ENCODE results near the gene EXOC4.
A peak's percentile ranks its signal among the peaks of the same experiment; 100 is the strongest.

The EXOC4 gene

GRCh38 chr7:133683182-133683454 lies 430.2 kb downstream of the EXOC4 start:
- DNase-seq: no peak

GRCh38 chr7:133688483-133689239 lies 435.8 kb downstream of the EXOC4 start:
- intact Hi-C loops (cut with DNase I): no loop called here
- no peak for DNase-seq

More at GRCh38 chr7:133683182-133683454, 430.2 kb downstream of the EXOC4 start:
- intact Hi-C loops (cut with DNase I): no loop called here

- DNase-seq: no peak
- intact Hi-C loops (cut with DNase I): no loop called here
These were observed 437.9 kb downstream of the EXOC4 start for GRCh38 chr7:133690740-133691139.

GRCh38 chr7:133691727-133692610 lies 439.1 kb downstream of the EXOC4 start:
- intact Hi-C loops (cut with DNase I): no loop called here
- no peak for DNase-seq

- intact Hi-C loops (cut with DNase I): no loop called here
- no peak for DNase-seq
These were observed 440.4 kb downstream of the EXOC4 start for GRCh38 chr7:133693281-133693680.

GRCh38 chr7:133696056-133696455 lies 443.2 kb downstream of the EXOC4 start:
- DNase-seq: peak in 1 of 10 donors; percentile 31
- intact Hi-C loops (cut with DNase I): no loop called here

GRCh38 chr7:133697585-133697984 lies 444.7 kb downstream of the EXOC4 start:
- intact Hi-C loops (cut with DNase I): no loop called here
- DNase-seq: no peak

GRCh38 chr7:133698127-133698526 lies 445.2 kb downstream of the EXOC4 start:
- intact Hi-C loops (cut with DNase I): no loop called here
- peak in 2 of 10 donors; percentile 14 to 64 for DNase-seq

- DNase-seq: peak in 1 of 10 donors; percentile 14
- intact Hi-C loops (cut with DNase I): no loop called here
These were observed 446.5 kb downstream of the EXOC4 start for GRCh38 chr7:133699386-133699785.

GRCh38 chr7:133702078-133702477 lies 449.2 kb downstream of the EXOC4 start:
- peak in 1 of 10 donors; percentile 9 for DNase-seq
- intact Hi-C loops (cut with DNase I): no loop called here

GRCh38 chr7:133702960-133703359 lies 450.1 kb downstream of the EXOC4 start:
- intact Hi-C loops (cut with DNase I): no loop called here
- no peak for DNase-seq

- DNase-seq: no peak
- intact Hi-C loops (cut with DNase I): no loop called here
These were observed 450.7 kb downstream of the EXOC4 start for GRCh38 chr7:133703547-133703946.

- intact Hi-C loops (cut with DNase I): no loop called here
- no peak for DNase-seq
These were observed 451.6 kb downstream of the EXOC4 start for GRCh38 chr7:133704453-133704852.

GRCh38 chr7:133705596-133705995 lies 452.7 kb downstream of the EXOC4 start:
- intact Hi-C loops (cut with DNase I): no loop called here
- no peak for DNase-seq

- DNase-seq: no peak
- intact Hi-C loops (cut with DNase I): no loop called here
These were observed 453.1 kb downstream of the EXOC4 start for GRCh38 chr7:133706016-133706415.

- DNase-seq: no peak
- intact Hi-C loops (cut with DNase I): no loop called here
These were observed 456.4 kb downstream of the EXOC4 start for GRCh38 chr7:133709036-133709880.

GRCh38 chr7:133712544-133712943 lies 459.7 kb downstream of the EXOC4 start:
- no peak for DNase-seq
- intact Hi-C loops (cut with DNase I): no loop called here

GRCh38 chr7:133714654-133715053 lies 461.8 kb downstream of the EXOC4 start:
- intact Hi-C loops (cut with DNase I): no loop called here
- no peak for DNase-seq

- DNase-seq: no peak
These were observed 465.3 kb downstream of the EXOC4 start for GRCh38 chr7:133718131-133718530.

GRCh38 chr7:133723044-133723443 lies 470.2 kb downstream of the EXOC4 start:
- DNase-seq: no peak
- intact Hi-C loops (cut with DNase I): no loop called here

More at GRCh38 chr7:133718131-133718530, 465.3 kb downstream of the EXOC4 start:
- intact Hi-C loops (cut with DNase I): no loop called here

- intact Hi-C loops (cut with DNase I): no loop called here
- no peak for DNase-seq
These were observed 471.3 kb downstream of the EXOC4 start for GRCh38 chr7:133724148-133724547.

All from posterior cingulate gyrus (tissue), 11 donors.